Measurements from ENCODE around the gene TMEM94. TPM values are rescaled to one million over a fixed set of nuclear protein-coding genes. Genes with fewer than 3 reads are reported as not detected.
A peak's percentile ranks its signal among the peaks of the same experiment; 100 is the strongest.

TMEM94 gene
- total and polyA plus RNA-seq, 2 of the 4 experiments (the other 2 are of a cell fraction), result 8.4 to 64.7 TPM

- TF ChIP-seq CTCF (conservative IDR thresholded peaks at IDR 0.05; ENCODE audit: low read depth, low read length), result peak; percentile 4; the same call in 1 of the 2 replicates
- peak; percentile 85; the same call in 1 of the 2 replicates for TF ChIP-seq MAZ (IDR thresholded peaks at IDR 0.05; ENCODE audit: borderline replicate concordance, low read depth, low read length)
- TF ChIP-seq RCOR1 (IDR thresholded peaks at IDR 0.05; ENCODE audit: insufficient replicate concordance, low read length), result no peak
- TF ChIP-seq FOS (IDR thresholded peaks at IDR 0.05; ENCODE audit: low read depth, low read length), result no peak
- TF ChIP-seq MXI1 (IDR thresholded peaks at IDR 0.05; ENCODE audit: borderline replicate concordance, low read depth, low read length), result peak; percentile 66; the same call in 1 of the 2 replicates
- no peak for TF ChIP-seq RAD21 (IDR thresholded peaks at IDR 0.05; ENCODE audit: low read length)
Observed at GRCh38 chr17:75516255-75516618, 59.8 kb downstream of the TMEM94 start, which contains the start of gene TSEN54 (continued).

All from IMR-90 (cell line).